HCT116 (cell line): ENCODE results near the gene TGFBR1. TPM values are rescaled to one million over a fixed set of nuclear protein-coding genes. Genes with fewer than 3 reads are reported as not detected.

Experiments
- ATAC-seq: fragments of 200-7000 bp; cut with Tn5 transposase; 2 replicates; pipeline ENCODE4 v1.9.1; 2020; ENCODE audit warnings: mild to moderate bottlenecking, moderate library complexity
- BruUV-seq: library from RNA; stranded (reverse); fragments of 400-500 nt; replicated peaks from 2 replicates; lab custom pipeline; 2021; lab: Mats Ljungman, UMichigan
- CTCF ChIA-PET: fragments of 300-600 bp; sonication (Branson Sonifier 250); formaldehyde crosslinking; loops from one replicate; lab custom pipeline; 2021; ENCODE audit warnings: antibody characterized with exemption; lab: Charles Lee
- POLR2A ChIA-PET: fragments of 300-600, 350-600 bp; sonication (Branson Sonifier 250); formaldehyde crosslinking; loops from one replicate; lab custom pipeline; 2021; ENCODE audit warnings: antibody characterized with exemption; lab: Charles Lee
- RAD21 ChIA-PET, 2 experiments: fragments of 300-600 bp; sonication (Branson Sonifier 250); formaldehyde crosslinking; loops; one replicate each; lab custom pipeline; 2023; ENCODE audit warnings: low total read pairs in 2 of 2; ENCODE audit not compliant: uncharacterized antibody in 2 of 2, unreplicated experiment in 2 of 2, low non-redundant PET in 1 of 2; lab: Charles Lee
- DNase-seq: peaks from one replicate; pipeline ENCODE4 v3.0.0-alpha.2; 2010; ENCODE audit warnings: low read depth, low spot score
- H2AFZ ChIP-seq: fragments of 200-600 bp; shearing (Covaris generic), sonication (generic); 2 replicates; pipeline ENCODE4 v1.6.1; 2017; ENCODE audit warnings: low read depth, mixed run types, mixed read lengths, antibody characterized with exemption, low read length; ENCODE audit not compliant: poor library complexity, severe bottlenecking
- H3K27ac ChIP-seq: 2 replicates; pipeline ENCODE4 v1.5.1; 2012; ENCODE audit warnings: low read depth, low read length
- H3K27me3 ChIP-seq: fragments of 200-600 bp; sonication (generic); 2 replicates; pipeline ENCODE4 v1.6.1; 2016; ENCODE audit warnings: mixed run types, low read length, mixed read lengths; ENCODE audit not compliant: insufficient read depth
- H3K36me3 ChIP-seq, 2 experiments: fragments of 200-500 bp in 1 of 2; fragments of 200-600 bp in 1 of 2; sonication (Bioruptor generic) in 1 of 2; sonication (generic) in 1 of 2; 2 replicates each; pipeline versions ENCODE4 v1.5.1 to v1.6.1; 2014 to 2016; ENCODE audit warnings: low read length in 2 of 2, inconsistent platforms in 1 of 2, mixed read lengths in 1 of 2, mixed run types in 1 of 2; ENCODE audit not compliant: insufficient read depth in 2 of 2, control insufficient read depth in 1 of 2
- H3K4me1 ChIP-seq, 2 experiments: fragments of 200-600 bp in 1 of 2; sonication (generic) in 1 of 2; 2 replicates each; pipeline versions ENCODE4 v1.5.1 to v1.6.1; 2012 to 2017; ENCODE audit warnings: low read length in 2 of 2, inconsistent platforms in 1 of 2, mild to moderate bottlenecking in 1 of 2, mixed read lengths in 1 of 2, mixed run types in 1 of 2, moderate library complexity in 1 of 2; ENCODE audit not compliant: insufficient read depth in 2 of 2, control insufficient read depth in 1 of 2
- H3K4me2 ChIP-seq: fragments of 200-600 bp; sonication (generic); 2 replicates; pipeline ENCODE4 v1.6.1; 2017; ENCODE audit warnings: mixed run types, low read length, mixed read lengths
- H3K4me3 ChIP-seq, 2 experiments: fragments of 200-600 bp in 1 of 2; sonication (generic) in 1 of 2; replicated peaks in 1 of 2; 2 replicates each; pipeline ENCODE4 v1.5.1; 2011 to 2016; ENCODE audit warnings: low read length in 2 of 2, control low read depth in 1 of 2, low read depth in 1 of 2, mild to moderate bottlenecking in 1 of 2, mixed read lengths in 1 of 2, mixed run types in 1 of 2
- H3K79me2 ChIP-seq: fragments of 200-600 bp; sonication (generic); 2 replicates; pipeline ENCODE4 v1.6.1; 2017; ENCODE audit warnings: mild to moderate bottlenecking, mixed run types, low read length, moderate library complexity, mixed read lengths; ENCODE audit not compliant: insufficient read depth
- H3K9ac ChIP-seq: fragments of 200-600 bp; sonication (generic); 2 replicates; pipeline ENCODE4 v1.6.1; 2016; ENCODE audit warnings: low read length, mixed read lengths
- H3K9me2 ChIP-seq: fragments of 200-600 bp; sonication (generic), shearing (Covaris generic); 2 replicates; pipeline ENCODE4 v1.6.1; 2017; ENCODE audit warnings: mixed run types, mild to moderate bottlenecking, moderate library complexity; ENCODE audit not compliant: insufficient read depth
- H3K9me3 ChIP-seq, 2 experiments: fragments of 200-500 bp in 1 of 2; fragments of 200-600 bp in 1 of 2; sonication (Bioruptor generic) in 1 of 2; sonication (generic) in 1 of 2; 2 replicates each; pipeline ENCODE4 v1.6.1; 2014 to 2017; ENCODE audit warnings: low read length in 2 of 2, mixed read lengths in 2 of 2, inconsistent platforms in 1 of 2, low read depth in 1 of 2, mild to moderate bottlenecking in 1 of 2, mixed run types in 1 of 2, moderate library complexity in 1 of 2; ENCODE audit not compliant: control insufficient read depth in 1 of 2, insufficient read depth in 1 of 2
- H4K20me1 ChIP-seq: fragments of 200-600 bp; sonication (generic), shearing (Covaris generic); 2 replicates; pipeline ENCODE4 v1.6.1; 2017; ENCODE audit warnings: mixed run types, mild to moderate bottlenecking, moderate library complexity; ENCODE audit not compliant: insufficient read depth
- CBX3 ChIP-seq: IDR thresholded peaks from 2 replicates; pipeline ENCODE4 v1.6.1; 2012; ENCODE audit warnings: low read depth
- CEBPB ChIP-seq: IDR thresholded peaks from 2 replicates; pipeline ENCODE4 v1.6.1; 2012; ENCODE audit warnings: low read depth
- EGR1 ChIP-seq: IDR thresholded peaks from 2 replicates; pipeline ENCODE4 v1.6.1; 2012; ENCODE audit warnings: low read depth
- ELF1 ChIP-seq: IDR thresholded peaks from 2 replicates; pipeline ENCODE4 v1.6.1; 2012; ENCODE audit warnings: low read depth, borderline replicate concordance
- FOSL1 ChIP-seq: IDR thresholded peaks from 2 replicates; pipeline ENCODE4 v1.6.1; 2012; ENCODE audit warnings: low read depth
- JUND ChIP-seq: IDR thresholded peaks from 2 replicates; pipeline ENCODE4 v1.6.1; 2012
- POLR2AphosphoS5 ChIP-seq: IDR thresholded peaks from 2 replicates; pipeline ENCODE4 v1.6.1; 2011; ENCODE audit warnings: mild to moderate bottlenecking, low read depth, low read length, moderate library complexity
- SIN3A ChIP-seq: IDR thresholded peaks from 2 replicates; pipeline ENCODE4 v1.6.1; 2012; ENCODE audit warnings: low read depth
- SRF ChIP-seq: IDR thresholded peaks from 2 replicates; pipeline ENCODE4 v1.6.1; 2012; ENCODE audit warnings: low read depth
- YY1 ChIP-seq: IDR thresholded peaks from 2 replicates; pipeline ENCODE4 v1.6.1; 2011; ENCODE audit warnings: low read length, low read depth, moderate library complexity, mild to moderate bottlenecking; ENCODE audit not compliant: insufficient replicate concordance; ENCODE audit errors: extremely low read depth
- intact Hi-C: fragments of 100-400 bp; cut with micrococcal nuclease; formaldehyde crosslinking; loops from 2 replicates; pipeline ENCODE4 v1.10.0; 2022
- total RNA-seq: library from RNA; stranded (reverse); gene quantifications from one replicate; pipeline ENCODE4 v1.2.1, GENCODE V29; 2021; ENCODE audit not compliant: unreplicated experiment
- TF ChIP-seq, protein P1 (sequence below): IDR thresholded peaks from 2 replicates; pipeline ENCODE4 v1.6.1; 2011; ENCODE audit warnings: mild to moderate bottlenecking, low read length, moderate library complexity; ENCODE audit not compliant: insufficient replicate concordance; ENCODE audit errors: extremely low read depth
- TF ChIP-seq, protein P2 (sequence below): IDR thresholded peaks from 2 replicates; pipeline ENCODE4 v1.6.1; 2012

The TGFBR1 gene
- total RNA-seq, 1 experiment from 2014 or later: 26.6 TPM

DNA sequence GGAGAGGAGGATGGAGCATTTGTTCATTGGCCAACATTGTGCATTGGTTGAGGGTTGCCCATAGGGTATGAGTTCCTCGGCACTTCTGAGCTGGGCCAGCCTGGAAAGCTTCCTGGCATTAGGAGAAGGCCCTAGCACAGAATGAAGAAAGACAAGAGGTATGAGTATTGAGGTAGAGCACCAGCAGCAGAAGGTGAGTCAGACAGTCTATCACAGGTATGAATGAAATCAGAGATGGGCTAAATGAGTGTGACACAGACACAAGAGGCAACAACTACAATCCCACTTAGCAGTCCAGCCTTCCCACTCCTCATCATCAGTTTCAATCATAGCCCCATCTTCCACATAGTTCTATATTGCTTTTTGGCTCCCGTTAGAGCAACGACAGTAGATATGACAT, 25.4 kb upstream of the TGFBR1 start:
- TF ChIP-seq JUND (no peak), POLR2AphosphoS5 (no peak), FOSL1 (no peak), EGR1 (no peak), SIN3A (no peak), ELF1 (no peak), CEBPB (no peak), SRF (no peak), YY1 (no peak), CBX3 (no peak)
- TF ChIP-seq, protein P1, sequence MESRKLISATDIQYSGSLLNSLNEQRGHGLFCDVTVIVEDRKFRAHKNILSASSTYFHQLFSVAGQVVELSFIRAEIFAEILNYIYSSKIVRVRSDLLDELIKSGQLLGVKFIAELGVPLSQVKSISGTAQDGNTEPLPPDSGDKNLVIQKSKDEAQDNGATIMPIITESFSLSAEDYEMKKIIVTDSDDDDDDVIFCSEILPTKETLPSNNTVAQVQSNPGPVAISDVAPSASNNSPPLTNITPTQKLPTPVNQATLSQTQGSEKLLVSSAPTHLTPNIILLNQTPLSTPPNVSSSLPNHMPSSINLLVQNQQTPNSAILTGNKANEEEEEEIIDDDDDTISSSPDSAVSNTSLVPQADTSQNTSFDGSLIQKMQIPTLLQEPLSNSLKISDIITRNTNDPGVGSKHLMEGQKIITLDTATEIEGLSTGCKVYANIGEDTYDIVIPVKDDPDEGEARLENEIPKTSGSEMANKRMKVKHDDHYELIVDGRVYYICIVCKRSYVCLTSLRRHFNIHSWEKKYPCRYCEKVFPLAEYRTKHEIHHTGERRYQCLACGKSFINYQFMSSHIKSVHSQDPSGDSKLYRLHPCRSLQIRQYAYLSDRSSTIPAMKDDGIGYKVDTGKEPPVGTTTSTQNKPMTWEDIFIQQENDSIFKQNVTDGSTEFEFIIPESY: no peak
- TF ChIP-seq, protein P2, sequence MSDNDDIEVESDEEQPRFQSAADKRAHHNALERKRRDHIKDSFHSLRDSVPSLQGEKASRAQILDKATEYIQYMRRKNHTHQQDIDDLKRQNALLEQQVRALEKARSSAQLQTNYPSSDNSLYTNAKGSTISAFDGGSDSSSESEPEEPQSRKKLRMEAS: no peak
- Histone ChIP-seq H3K9me3 (no peaks in the 10 kb centered on the region), H3K4me2 (no peak overlapping the region), H4K20me1 (no peaks in the 10 kb centered on the region), H3K27me3 (0 out of 2 replicates have a peak, but pooled peaks cover 4% of the 10 kb centered on the region), H3K79me2 (no peaks in the 10 kb centered on the region), H3K9me2 (no peaks in the 10 kb centered on the region), H3K27ac (no peak overlapping the region), H3K36me3 (no peaks in the 10 kb centered on the region), H3K4me1 (no peaks in the 10 kb centered on the region), H2AFZ (no peak overlapping the region), H3K4me3 (no peak overlapping the region), H3K9ac (no peak overlapping the region)
- ChIA-PET POLR2A (no interaction called here), CTCF (no interaction called here), RAD21 (no interaction called here)
- DNase-seq (no peak), ATAC-seq (no peak)
- intact Hi-C loops: no loop called here
- no TSS peak for BruUV-seq
